OCI-LY3 (cell line): ENCODE data around the gene MMS22L.

Source experiments
- H2AFZ ChIP-seq: fragments of 200-600, 300-600 bp; shearing (Covaris generic); 2 replicates; pipeline ENCODE4 v1.6.0; 2014; ENCODE audit warnings: antibody characterized with exemption, low read depth, low read length
- H3K27ac ChIP-seq: fragments of 200-600, 300-600 bp; sonication (generic); 2 replicates; pipeline ENCODE4 v1.5.1; 2014; ENCODE audit warnings: mild to moderate bottlenecking, low read length, moderate library complexity, mixed read lengths
- H3K27me3 ChIP-seq: fragments of 200-600, 300-600 bp; sonication (generic); 2 replicates; pipeline ENCODE4 v1.6.1; 2014; ENCODE audit warnings: low read depth, low read length, mixed read lengths
- H3K36me3 ChIP-seq: fragments of 200-600, 300-600 bp; sonication (generic); replicated peaks from 2 replicates; pipeline ENCODE3; 2014; ENCODE audit warnings: low read depth, low read length, mixed read lengths
- H3K4me1 ChIP-seq: fragments of 300-600, 200-600 bp; sonication (generic); 2 replicates; pipeline ENCODE4 v1.6.1; 2014; ENCODE audit warnings: low read length, mixed read lengths
- H3K4me2 ChIP-seq: fragments of 200-600, 300-600 bp; sonication (generic); 2 replicates; pipeline ENCODE4 v1.6.1; 2014; ENCODE audit warnings: low read length, mixed read lengths
- H3K4me3 ChIP-seq: fragments of 300-600, 200-600 bp; sonication (generic); 2 replicates; pipeline ENCODE4 v1.5.1; 2014; ENCODE audit warnings: antibody characterized with exemption, mild to moderate bottlenecking, low read length, moderate library complexity
- H3K79me2 ChIP-seq: fragments of 300-600, 200-600 bp; shearing (Covaris generic); 2 replicates; pipeline ENCODE4 v1.6.1; 2014; ENCODE audit warnings: mild to moderate bottlenecking, low read length, mixed read lengths
- H3K9ac ChIP-seq: fragments of 300-600, 200-600 bp; shearing (Covaris generic); 2 replicates; pipeline ENCODE4 v1.6.0; 2014; ENCODE audit warnings: mild to moderate bottlenecking, low read length, moderate library complexity
- H3K9me3 ChIP-seq: fragments of 200-600, 300-600 bp; shearing (Covaris generic); 2 replicates; pipeline ENCODE4 v1.6.1; 2014; ENCODE audit warnings: low read length, mixed read lengths; ENCODE audit not compliant: insufficient read depth
- H4K20me1 ChIP-seq: fragments of 200-600, 300-600 bp; sonication (generic); 2 replicates; pipeline ENCODE4 v1.6.1; 2016; ENCODE audit warnings: low read length, mixed read lengths; ENCODE audit not compliant: insufficient read depth
- EZH2phosphoT487 ChIP-seq: fragments of 200-600 bp; shearing (Covaris generic); IDR thresholded peaks from 2 replicates; pipeline ENCODE4 v1.6.1; 2018; ENCODE audit warnings: antibody characterized with exemption, mixed run types, low read depth
- TF ChIP-seq, protein P1 (sequence below): fragments of 200-600, 300-600 bp; sonication (generic); IDR thresholded peaks from 2 replicates; pipeline ENCODE4 v1.5.1; 2014; ENCODE audit warnings: antibody characterized with exemption, low read length, low read depth

MMS22L gene

DNA sequence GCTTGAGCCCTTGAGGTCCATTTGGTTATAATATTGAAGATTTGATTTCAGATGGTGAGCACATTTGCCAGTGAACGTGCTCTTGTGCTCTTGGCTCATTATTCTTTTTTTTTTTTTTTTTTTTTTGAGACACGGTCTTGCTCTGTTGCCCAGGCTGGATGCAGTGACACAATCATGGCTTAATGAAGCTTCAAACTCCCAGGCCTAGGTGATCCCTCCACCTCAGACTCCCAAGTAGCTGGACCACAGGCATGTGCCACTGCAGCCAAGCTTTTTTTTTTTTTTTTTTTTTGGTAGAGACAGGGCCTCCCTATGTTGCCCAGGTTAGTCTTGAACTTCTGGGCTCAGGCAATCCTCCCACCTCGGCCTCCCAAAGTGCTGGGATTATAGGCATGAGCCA lies 182.3 kb downstream of the MMS22L start:
- H3K9me3 ChIP-seq = no peaks in the 10 kb centered on the region
- no peaks in the 10 kb centered on the region for H3K36me3 ChIP-seq
- H3K27me3 ChIP-seq = no peaks in the 10 kb centered on the region
- H3K4me1 ChIP-seq = no peaks in the 10 kb centered on the region
- H3K27ac ChIP-seq = no peak overlapping the region
- no peaks in the 10 kb centered on the region for H4K20me1 ChIP-seq
- TF ChIP-seq EZH2phosphoT487 = no peak
- TF ChIP-seq, protein P1, sequence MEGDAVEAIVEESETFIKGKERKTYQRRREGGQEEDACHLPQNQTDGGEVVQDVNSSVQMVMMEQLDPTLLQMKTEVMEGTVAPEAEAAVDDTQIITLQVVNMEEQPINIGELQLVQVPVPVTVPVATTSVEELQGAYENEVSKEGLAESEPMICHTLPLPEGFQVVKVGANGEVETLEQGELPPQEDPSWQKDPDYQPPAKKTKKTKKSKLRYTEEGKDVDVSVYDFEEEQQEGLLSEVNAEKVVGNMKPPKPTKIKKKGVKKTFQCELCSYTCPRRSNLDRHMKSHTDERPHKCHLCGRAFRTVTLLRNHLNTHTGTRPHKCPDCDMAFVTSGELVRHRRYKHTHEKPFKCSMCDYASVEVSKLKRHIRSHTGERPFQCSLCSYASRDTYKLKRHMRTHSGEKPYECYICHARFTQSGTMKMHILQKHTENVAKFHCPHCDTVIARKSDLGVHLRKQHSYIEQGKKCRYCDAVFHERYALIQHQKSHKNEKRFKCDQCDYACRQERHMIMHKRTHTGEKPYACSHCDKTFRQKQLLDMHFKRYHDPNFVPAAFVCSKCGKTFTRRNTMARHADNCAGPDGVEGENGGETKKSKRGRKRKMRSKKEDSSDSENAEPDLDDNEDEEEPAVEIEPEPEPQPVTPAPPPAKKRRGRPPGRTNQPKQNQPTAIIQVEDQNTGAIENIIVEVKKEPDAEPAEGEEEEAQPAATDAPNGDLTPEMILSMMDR = no peak
- no peak overlapping the region for H3K4me3 ChIP-seq
- H2AFZ ChIP-seq = no peak overlapping the region
- no peak overlapping the region for H3K9ac ChIP-seq
- H3K79me2 ChIP-seq = no peaks in the 10 kb centered on the region
- no peak overlapping the region for H3K4me2 ChIP-seq

DNA sequence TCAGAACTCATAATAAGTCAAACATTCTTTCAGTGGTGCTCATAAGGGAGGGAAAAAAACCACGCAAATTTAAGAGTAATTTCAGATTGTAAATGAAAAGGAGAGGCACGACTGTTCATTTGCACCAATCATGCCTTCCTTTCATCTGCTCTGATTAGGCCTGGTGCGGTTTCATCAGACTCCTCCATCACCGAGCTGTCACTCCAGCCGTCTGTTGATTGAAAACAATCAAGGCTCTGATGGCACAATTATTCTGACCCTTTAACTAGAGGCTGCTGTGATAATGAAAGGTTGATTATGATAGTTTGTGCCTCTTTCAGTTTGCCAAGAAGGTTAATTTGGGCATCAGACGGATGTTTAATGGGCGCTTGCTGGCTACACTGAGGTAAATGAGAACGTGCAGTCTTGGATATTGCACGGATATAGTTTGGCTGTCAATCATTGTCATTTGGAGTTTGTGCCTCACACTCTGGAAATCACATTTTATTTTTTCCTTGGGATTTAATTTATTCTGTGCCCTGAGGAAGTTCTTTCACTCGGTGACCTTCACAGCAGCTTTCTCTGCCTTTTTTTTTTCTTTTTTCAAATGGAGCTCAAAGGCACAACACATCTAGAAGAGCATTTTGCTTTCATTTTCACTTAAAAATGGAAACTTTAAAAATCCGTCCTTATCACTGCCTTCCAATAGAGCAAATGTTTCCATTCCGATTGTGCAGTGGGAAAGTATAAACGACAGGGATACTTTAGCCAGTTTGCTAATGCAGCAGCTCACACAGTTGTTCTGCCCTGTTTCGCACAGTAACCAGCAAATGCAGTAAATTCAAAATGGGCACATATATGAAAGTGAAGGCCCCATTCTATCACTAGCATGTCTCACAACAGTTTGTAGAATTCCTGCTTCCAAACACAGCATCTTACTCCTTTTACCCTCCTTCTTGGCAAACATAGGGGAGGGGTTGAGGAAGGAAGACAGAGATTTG lies 185.7 kb downstream of the MMS22L start:
- no peaks in the 10 kb centered on the region for H3K27me3 ChIP-seq
- no peak overlapping the region for H3K4me2 ChIP-seq
- no peaks in the 10 kb centered on the region for H3K4me1 ChIP-seq
- no peak overlapping the region for H3K4me3 ChIP-seq
- H4K20me1 ChIP-seq = no peaks in the 10 kb centered on the region
- H3K27ac ChIP-seq = no peak overlapping the region
- H3K9ac ChIP-seq = no peak overlapping the region
- H3K79me2 ChIP-seq = no peaks in the 10 kb centered on the region
- no peaks in the 10 kb centered on the region for H3K36me3 ChIP-seq
- H3K9me3 ChIP-seq = no peaks in the 10 kb centered on the region
- TF ChIP-seq EZH2phosphoT487 = no peak
- TF ChIP-seq, protein P1 = no peak
- no peak overlapping the region for H2AFZ ChIP-seq

DNA sequence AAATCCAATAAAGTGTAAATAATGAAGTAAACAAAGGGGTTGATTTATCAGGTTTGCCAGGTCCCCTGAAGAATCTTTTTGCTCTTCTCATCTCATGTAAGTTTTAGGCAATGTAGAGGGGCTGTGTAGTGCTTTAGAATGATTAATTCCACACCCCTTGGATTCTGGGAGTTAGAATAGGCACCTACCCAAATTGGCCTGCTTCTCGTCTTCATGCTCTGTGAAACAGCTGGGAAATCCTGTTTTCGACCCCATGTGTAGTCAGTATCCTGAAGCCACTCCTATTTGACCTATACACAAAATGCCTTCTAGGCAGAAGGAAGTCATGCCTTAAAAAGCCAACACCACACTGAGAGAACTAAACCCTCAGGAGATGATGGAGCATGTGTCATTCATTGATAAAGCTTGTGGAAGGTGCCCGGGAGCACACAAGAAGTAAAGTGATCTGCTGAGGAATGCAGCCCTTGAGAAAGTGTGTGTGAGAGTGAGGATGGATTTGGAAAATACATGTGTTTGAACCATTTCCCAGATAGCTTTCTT lies 187.6 kb downstream of the MMS22L start:
- H2AFZ ChIP-seq = no peak overlapping the region
- no peak overlapping the region for H3K4me2 ChIP-seq
- no peak overlapping the region for H3K27ac ChIP-seq
- no peaks in the 10 kb centered on the region for H3K79me2 ChIP-seq
- H4K20me1 ChIP-seq = no peaks in the 10 kb centered on the region
- no peaks in the 10 kb centered on the region for H3K9me3 ChIP-seq
- no peaks in the 10 kb centered on the region for H3K4me1 ChIP-seq
- no peaks in the 10 kb centered on the region for H3K27me3 ChIP-seq
- H3K9ac ChIP-seq = no peak overlapping the region
- TF ChIP-seq, protein P1 = no peak
- TF ChIP-seq EZH2phosphoT487 = no peak
- no peak overlapping the region for H3K4me3 ChIP-seq
- no peaks in the 10 kb centered on the region for H3K36me3 ChIP-seq

DNA sequence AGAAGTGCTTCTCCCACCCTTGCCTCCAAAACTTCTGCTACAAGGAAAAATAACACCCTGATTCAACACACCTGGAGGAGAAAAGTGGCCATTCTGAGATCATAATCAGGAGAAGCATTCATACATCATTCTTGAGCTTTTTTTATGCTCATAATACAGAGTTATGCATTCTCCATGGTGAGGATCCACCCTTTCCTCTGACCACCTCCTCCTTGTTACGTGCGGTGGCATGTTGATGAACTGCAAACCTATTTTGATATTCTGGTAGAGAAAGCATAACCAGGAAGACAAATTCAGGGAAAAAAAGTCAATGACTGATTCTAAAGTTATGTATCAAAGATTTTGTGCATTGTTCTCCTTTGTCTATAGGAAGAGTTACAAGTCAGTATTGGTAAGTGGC lies 188.6 kb downstream of the MMS22L start:
- no peaks in the 10 kb centered on the region for H3K27me3 ChIP-seq

More for the DNA sequence above, 188.6 kb downstream of the MMS22L start:
- H3K4me2 ChIP-seq = no peak overlapping the region
- H3K36me3 ChIP-seq = no peaks in the 10 kb centered on the region
- no peaks in the 10 kb centered on the region for H3K9me3 ChIP-seq
- H4K20me1 ChIP-seq = no peaks in the 10 kb centered on the region
- no peak overlapping the region for H2AFZ ChIP-seq
- no peak overlapping the region for H3K27ac ChIP-seq
- no peak for TF ChIP-seq EZH2phosphoT487
- TF ChIP-seq, protein P1 = no peak
- no peak overlapping the region for H3K4me3 ChIP-seq
- no peaks in the 10 kb centered on the region for H3K79me2 ChIP-seq
- no peaks in the 10 kb centered on the region for H3K4me1 ChIP-seq
- H3K9ac ChIP-seq = no peak overlapping the region
